Muscle layer of duodenum (tissue), 2 donors: ENCODE results near the gene TRPM2.

Source experiments
- H3K27ac ChIP-seq: one replicate; pipeline ENCODE4 v1.7.0; 2013; ENCODE audit warnings: mild to moderate bottlenecking, low read length
- H3K27me3 ChIP-seq: one replicate; pipeline ENCODE4 v1.7.0; 2013; ENCODE audit warnings: low read depth, mild to moderate bottlenecking, control low read depth, low read length
- H3K36me3 ChIP-seq, 2 donors: one replicate each; pipeline ENCODE4 v1.7.0; 2013; ENCODE audit warnings: low read length in 2 of 2, control low read depth in 1 of 2, mild to moderate bottlenecking in 1 of 2; ENCODE audit not compliant: insufficient read depth in 2 of 2, control insufficient read depth in 1 of 2
- H3K4me1 ChIP-seq, 2 donors: one replicate each; pipeline ENCODE4 v1.7.0; 2013; ENCODE audit warnings: low read length in 2 of 2, mild to moderate bottlenecking in 2 of 2, control low read depth in 1 of 2, moderate library complexity in 1 of 2; ENCODE audit not compliant: insufficient read depth in 2 of 2, control insufficient read depth in 1 of 2
- H3K4me3 ChIP-seq, 2 donors: one replicate each; pipeline ENCODE4 v1.7.0; 2013; ENCODE audit warnings: low read length in 2 of 2, low read depth in 1 of 2, mild to moderate bottlenecking in 1 of 2
- H3K9me3 ChIP-seq, 2 donors: one replicate each; pipeline ENCODE4 v1.7.0; 2013; ENCODE audit warnings: low read length in 2 of 2, control low read depth in 1 of 2, mild to moderate bottlenecking in 1 of 2; ENCODE audit not compliant: control insufficient read depth in 1 of 2
- donor health status: healthy.

Gene TRPM2

DNA sequence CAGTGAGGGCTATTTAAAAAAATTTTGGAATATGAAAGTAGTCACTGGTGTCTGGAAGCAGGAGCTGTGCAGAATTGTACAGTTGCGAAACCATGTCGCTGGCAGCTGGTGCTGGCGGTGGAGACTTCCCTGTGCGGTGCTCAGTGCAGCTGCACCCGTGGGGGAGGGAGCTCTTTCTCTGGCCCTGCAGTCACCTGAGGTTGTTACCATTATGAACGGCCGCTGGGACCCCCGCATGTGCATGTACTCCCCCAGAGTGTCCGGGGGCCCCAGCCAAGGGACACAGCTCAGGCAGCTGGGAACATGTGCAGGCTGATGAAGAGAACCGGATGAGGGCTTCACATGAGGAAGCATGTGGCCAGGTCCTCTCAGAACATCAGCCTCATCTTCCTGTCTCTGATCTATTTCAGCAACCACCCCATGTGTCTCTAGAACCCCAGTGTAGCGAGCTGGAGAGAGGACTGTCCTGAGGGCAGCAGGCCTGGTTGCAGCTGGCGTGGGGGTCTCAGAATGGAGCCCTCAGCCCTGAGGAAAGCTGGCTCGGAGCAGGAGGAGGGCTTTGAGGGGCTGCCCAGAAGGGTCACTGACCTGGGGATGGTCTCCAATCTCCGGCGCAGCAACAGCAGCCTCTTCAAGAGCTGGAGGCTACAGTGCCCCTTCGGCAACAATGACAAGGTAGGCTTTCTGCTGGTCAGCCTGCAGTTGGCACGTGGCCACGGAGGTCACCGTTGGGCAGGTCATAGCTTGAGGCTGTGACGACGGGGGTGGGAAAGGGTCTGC is at the start of gene TRPM2:
TSS of gene TRPM2 (plus strand) at position 431 of the 780 bp plus-strand sequence. CDS start at position 511, 80 bp downstream.
- Histone ChIP-seq H3K9me3 (no peaks in the 10 kb centered on the region), H3K27me3 (no peaks in the 10 kb centered on the region), H3K27ac (peak within 1 kb of the TSS; percentile 8), H3K4me3 (peak within 1 kb of the TSS; percentile 33 to 38), H3K4me1 (peaks cover 0 to 13% of the 10 kb centered on the region in 2 donors), H3K36me3 (no peaks in the 10 kb centered on the region)

DNA sequence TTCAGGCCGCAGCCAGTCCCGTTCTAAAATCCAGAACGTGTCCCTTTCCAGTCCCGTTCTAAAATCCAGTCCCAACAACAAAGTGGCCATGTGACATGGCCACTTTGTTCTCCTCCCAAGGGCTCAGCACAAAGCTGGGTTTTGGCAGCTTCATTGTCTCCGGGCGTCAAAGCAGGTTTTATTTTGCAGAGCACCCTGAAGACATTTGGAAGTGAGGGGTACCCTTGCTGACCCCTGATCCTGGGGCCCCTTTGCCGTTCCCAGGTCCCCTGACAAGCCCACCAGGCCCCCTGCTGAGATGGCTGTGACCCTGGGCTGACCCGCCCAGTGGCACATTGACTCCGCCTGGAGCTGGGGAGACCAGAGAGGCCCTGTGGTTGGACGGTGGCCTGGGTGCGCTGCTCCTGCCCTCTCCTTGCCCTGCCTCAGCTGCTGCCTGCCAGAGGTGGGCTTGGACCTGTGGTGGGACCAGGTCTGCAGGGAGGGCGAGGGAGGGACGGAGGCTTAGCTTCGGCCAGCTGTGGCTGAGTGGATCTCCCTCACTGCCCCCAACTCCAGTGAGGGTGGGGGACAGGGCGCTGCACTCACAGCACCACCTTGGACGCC is 49.3 kb upstream of the TRPM2 start:
- Histone ChIP-seq H3K4me3 (no peak overlapping the region), H3K9me3 (no peaks in the 10 kb centered on the region), H3K27ac (peak overlapping the region; percentile 69), H3K4me1 (peaks cover 6 to 44% of the 10 kb centered on the region in 2 donors), H3K36me3 (peaks cover 0 to 7% of the 10 kb centered on the region in 2 donors), H3K27me3 (no peaks in the 10 kb centered on the region)

DNA sequence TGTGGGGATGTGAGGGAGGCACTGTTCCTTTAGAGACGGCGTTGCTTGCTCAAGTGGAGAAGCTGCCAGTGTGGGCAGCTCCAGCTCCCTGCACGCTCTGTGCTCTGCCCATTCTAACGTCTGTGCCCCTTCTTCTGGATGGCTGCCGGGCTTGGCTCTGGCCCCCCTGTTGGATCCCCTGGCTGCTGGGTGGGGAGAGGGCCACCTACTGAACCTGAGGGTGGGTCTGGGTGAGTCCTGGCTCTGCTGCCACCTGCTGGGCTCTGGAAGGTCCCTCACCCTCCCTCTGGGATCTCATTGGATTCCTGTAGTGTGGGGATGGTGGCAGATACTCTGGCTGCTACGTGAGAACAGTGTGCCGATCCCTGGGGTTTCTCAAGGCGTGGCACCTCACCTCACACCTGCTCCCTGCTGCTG is 48.5 kb upstream of the TRPM2 start:
- H3K9me3 ChIP-seq = no peaks in the 10 kb centered on the region
- peaks cover 3 to 42% of the 10 kb centered on the region in 2 donors for H3K4me1 ChIP-seq

DNA sequence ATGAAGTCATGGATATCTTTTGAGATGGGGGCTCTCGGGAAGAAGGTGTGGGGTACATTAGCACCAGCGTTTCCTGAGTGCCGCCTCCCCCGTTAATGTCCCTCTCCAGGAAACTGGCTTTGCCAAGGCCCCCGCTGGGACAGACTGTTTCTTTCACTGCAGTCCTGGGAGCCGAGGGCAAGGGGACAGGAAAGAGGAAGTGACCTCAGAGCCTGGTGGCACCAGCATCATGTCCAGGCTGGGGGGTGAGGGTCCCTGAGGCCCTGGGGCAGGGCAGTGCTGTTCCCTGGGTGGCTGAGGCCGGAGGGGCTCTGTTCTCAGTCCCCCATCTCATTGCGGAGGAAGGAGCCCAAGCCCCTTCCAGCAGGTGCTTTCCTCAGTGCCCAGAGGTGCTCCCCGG is 47.7 kb upstream of the TRPM2 start:
- Histone ChIP-seq H3K27ac (no peak overlapping the region), H3K9me3 (no peaks in the 10 kb centered on the region), H3K4me3 (no peak overlapping the region), H3K36me3 (peaks cover 2 to 16% of the 10 kb centered on the region in 2 donors), H3K4me1 (peaks cover 3 to 39% of the 10 kb centered on the region in 2 donors), H3K27me3 (no peaks in the 10 kb centered on the region)

More for the DNA sequence above, 48.5 kb upstream of the TRPM2 start:
- Histone ChIP-seq H3K27me3 (no peaks in the 10 kb centered on the region), H3K36me3 (peaks cover 0 to 9% of the 10 kb centered on the region in 2 donors), H3K4me3 (no peak overlapping the region), H3K27ac (no peak overlapping the region)

DNA sequence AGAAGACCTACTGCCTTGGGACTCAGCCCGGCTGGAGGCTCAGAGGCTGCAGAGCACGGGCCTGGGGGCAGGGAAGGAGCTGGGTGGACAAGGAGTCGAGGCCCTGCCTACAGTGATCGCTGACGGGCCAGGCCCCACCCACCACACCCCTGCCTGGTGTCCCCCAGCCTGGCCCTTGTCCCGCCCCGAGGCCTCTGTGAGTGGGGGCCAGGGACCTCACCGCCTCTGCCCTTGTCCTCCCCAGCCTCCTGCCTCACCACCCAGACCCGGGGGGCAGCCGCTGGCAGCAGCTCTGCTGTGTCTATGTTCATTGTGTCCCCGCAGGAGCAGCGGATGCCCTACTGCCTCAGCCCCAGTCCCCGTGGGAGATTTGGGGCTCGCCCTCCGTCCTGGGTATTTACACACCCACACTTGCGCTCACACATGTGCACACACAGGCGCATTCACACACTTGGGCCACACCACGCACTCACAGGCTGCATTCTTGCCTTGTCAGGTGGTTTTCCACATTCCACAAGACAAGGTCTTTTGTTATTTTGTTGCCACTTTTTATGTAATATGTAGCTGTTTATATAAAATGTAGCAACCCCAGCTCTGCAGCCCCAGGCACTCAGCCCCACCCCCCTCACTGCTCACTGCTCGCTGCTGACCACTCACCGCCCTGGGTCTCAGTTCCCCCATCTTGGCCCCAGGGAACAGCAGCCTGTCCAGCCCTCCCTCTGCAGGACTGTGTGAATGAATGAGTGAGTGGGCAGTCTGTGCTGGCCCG is 46.3 kb upstream of the TRPM2 start:
- H3K36me3 ChIP-seq = peaks cover 13 to 31% of the 10 kb centered on the region in 2 donors
- H3K4me1 ChIP-seq = peaks cover 0 to 25% of the 10 kb centered on the region in 2 donors
- H3K27me3 ChIP-seq = no peaks in the 10 kb centered on the region
- no peak overlapping the region for H3K4me3 ChIP-seq
- no peak overlapping the region for H3K27ac ChIP-seq
- no peaks in the 10 kb centered on the region for H3K9me3 ChIP-seq

DNA sequence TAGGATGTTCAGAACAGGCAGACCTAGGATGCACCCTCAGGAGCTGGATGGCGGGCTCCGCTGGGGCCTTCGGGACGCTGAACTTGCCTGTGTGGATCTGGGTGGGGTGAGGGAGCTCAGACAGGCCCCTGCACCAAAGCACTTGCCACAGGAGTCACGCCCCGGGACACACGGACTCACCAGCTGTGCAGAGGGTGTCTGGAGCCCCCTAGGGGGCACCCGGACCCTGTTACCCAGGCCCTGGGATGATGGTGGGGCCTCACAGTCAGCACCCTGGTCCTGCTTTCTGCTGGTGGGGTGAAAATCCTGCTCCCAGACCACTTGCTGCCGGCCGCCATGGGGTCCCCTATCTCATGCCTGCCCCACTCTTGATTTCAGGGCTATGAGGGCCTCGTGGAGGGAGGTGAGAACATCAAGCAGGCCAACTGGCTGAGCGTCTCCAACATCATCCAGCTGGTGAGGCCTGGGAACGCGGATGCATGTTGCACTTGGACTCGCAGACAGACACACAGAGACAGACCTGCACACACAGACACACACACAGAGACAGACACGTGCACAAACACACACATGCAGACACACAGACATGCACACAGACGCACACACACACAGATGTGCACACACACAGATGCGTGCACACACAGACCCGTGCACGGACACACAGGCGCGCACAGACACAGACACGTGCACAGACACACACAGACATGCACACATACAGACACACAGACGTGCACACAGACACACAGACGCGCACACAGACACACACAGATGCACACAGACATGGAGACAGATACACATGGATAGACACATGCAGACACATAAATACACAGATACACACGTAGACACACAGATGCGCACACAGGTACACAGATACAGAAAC is 42.6 kb upstream of the TRPM2 start:
- Histone ChIP-seq H3K4me1 (peaks cover 0 to 8% of the 10 kb centered on the region in 2 donors), H3K36me3 (peaks cover 13 to 53% of the 10 kb centered on the region in 2 donors), H3K27ac (no peak overlapping the region), H3K27me3 (no peaks in the 10 kb centered on the region), H3K4me3 (no peak overlapping the region), H3K9me3 (no peaks in the 10 kb centered on the region)

DNA sequence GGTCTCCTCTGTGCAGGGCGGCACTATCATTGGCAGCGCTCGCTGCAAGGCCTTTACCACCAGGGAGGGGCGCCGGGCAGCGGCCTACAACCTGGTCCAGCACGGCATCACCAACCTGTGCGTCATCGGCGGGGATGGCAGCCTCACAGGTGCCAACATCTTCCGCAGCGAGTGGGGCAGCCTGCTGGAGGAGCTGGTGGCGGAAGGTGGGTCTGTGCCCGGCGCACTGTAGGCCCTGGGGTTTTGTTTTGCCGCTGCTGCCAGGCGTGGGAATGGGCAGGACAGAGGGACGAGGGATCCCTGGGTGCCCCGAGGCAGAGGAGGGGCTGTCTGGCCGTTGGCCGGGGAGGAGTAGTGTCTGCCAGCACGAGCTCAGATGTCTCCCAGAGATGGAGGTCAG is 41.3 kb upstream of the TRPM2 start:
- H3K4me1 ChIP-seq = no peaks in the 10 kb centered on the region
- no peak overlapping the region for H3K4me3 ChIP-seq

DNA sequence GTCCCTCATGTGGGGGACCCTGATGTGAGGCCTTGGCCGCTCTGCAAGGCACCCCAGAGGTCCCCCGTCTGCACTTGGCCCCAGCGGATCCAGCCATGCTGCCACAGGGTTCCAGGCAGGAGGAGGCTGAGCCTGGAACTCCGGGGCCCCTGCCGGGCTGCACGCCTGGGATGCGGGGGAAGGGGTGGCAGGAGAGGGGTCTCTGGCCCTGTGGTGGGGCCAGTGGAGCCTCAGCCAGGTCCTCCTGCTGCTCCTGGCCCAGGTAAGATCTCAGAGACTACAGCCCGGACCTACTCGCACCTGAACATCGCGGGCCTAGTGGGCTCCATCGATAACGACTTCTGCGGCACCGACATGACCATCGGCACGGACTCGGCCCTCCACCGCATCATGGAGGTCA is 40.7 kb upstream of the TRPM2 start:
- Histone ChIP-seq H3K4me1 (no peaks in the 10 kb centered on the region), H3K36me3 (peaks cover 13 to 65% of the 10 kb centered on the region in 2 donors), H3K4me3 (no peak overlapping the region), H3K27me3 (no peaks in the 10 kb centered on the region), H3K27ac (no peak overlapping the region), H3K9me3 (no peaks in the 10 kb centered on the region)

More for the DNA sequence above, 41.3 kb upstream of the TRPM2 start:
- Histone ChIP-seq H3K27ac (no peak overlapping the region), H3K9me3 (no peaks in the 10 kb centered on the region), H3K36me3 (peaks cover 13 to 61% of the 10 kb centered on the region in 2 donors), H3K27me3 (no peaks in the 10 kb centered on the region)

DNA sequence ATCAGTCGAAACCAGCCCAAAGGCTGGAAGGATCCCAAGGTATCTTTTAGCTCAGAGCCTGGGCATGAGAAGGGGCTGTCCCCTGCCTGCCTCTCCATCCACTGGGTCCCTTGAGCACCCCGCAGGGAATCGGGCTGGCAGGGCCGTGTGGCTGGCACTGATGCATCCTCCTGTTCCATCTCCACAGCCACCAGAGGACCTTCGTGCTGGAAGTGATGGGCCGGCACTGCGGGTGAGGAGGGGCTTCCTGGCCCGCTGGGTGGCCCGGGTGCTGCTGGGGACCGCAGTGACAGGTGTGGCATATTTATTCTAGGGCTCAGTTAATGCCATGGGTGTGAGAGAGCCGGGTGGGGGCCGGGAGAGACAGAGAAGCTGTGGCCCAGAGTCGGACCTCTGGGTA is 40.0 kb upstream of the TRPM2 start:
- Histone ChIP-seq H3K4me1 (no peaks in the 10 kb centered on the region), H3K27ac (no peak overlapping the region), H3K4me3 (no peak overlapping the region), H3K27me3 (no peaks in the 10 kb centered on the region), H3K9me3 (no peaks in the 10 kb centered on the region), H3K36me3 (peaks cover 13 to 72% of the 10 kb centered on the region in 2 donors)

DNA sequence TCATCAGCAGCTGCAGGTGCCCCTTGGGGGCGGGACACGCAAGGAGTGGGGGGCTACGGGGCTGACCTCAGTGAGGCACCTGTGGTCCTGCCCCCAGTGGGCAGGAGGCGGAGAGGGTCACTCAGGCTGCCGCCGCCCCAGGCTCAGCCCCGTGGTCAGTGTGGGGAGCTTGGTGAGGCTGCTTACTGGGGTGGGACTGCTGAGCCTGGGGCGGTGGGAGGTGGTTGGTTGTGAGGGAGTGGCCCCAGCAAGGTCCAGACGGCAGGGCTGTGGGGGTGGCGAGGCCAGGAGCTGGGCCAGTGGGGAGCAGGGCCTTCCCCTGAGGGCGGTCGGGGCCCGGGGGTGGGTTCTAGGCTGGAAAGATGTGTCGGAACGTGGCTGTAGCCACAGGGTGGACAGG is 39.3 kb upstream of the TRPM2 start:
- Histone ChIP-seq H3K4me1 (no peaks in the 10 kb centered on the region), H3K27ac (no peak overlapping the region), H3K9me3 (no peaks in the 10 kb centered on the region), H3K36me3 (peaks cover 13 to 78% of the 10 kb centered on the region in 2 donors), H3K27me3 (no peaks in the 10 kb centered on the region), H3K4me3 (no peak overlapping the region)
